SU-DHL-6 (cell line): Measurements from ENCODE around the gene FN3KRP.

Experiments used
- CTCF ChIP-seq: fragments of 200-600 bp; sonication (generic); IDR thresholded peaks from one replicate; pipeline ENCODE4 v1.5.1; 2017; ENCODE audit warnings: antibody characterized with exemption, mild to moderate bottlenecking, low read length, moderate library complexity; ENCODE audit not compliant: insufficient read depth, poor library complexity, severe bottlenecking
- EZH2phosphoT487 ChIP-seq: fragments of 200-600 bp; sonication (generic), shearing (Covaris generic); conservative IDR thresholded peaks from 2 replicates; pipeline ENCODE4 v1.6.1; 2018; ENCODE audit warnings: mild to moderate bottlenecking, antibody characterized with exemption, low read length, moderate library complexity, mixed read lengths

GRCh38 chr17:82767041-82767754, 50.7 kb downstream of the FN3KRP start:
- peak; percentile 72 for TF ChIP-seq CTCF
- no peak for TF ChIP-seq EZH2phosphoT487
